Dedifferentiated amniotic fluid mesenchymal stem cell (primary cell): ENCODE measurements around the gene C3orf22.

Experiments
- DNase-seq: peaks from one replicate; pipeline ENCODE4 v3.0.0-alpha.2; 2016; ENCODE audit errors: extremely low spot score

Gene C3orf22

GRCh38 chr3:126527455-126528211 is 31.1 kb downstream of the C3orf22 start:
- DNase-seq: no peak

DNA sequence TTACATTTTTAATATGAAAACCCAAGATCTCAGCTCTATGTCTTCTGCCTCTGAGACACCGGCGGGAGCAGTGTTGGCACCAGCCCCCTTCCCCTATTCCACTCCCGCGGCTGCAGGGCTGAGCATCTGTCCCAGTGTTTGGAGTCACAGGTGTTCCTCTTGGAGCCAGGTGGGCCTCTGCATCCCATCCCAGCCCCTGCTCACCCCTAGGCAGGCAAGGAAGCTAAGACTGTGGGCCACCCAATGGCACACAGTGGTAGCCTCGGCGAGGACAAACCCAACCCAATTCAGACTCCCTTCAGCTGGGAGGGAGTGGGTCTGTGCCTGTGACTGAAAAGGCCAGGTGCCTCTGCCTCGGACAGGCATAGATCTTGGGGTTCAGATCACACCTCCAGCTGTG is 31.7 kb downstream of the C3orf22 start:
- DNase-seq: no peak

DNA sequence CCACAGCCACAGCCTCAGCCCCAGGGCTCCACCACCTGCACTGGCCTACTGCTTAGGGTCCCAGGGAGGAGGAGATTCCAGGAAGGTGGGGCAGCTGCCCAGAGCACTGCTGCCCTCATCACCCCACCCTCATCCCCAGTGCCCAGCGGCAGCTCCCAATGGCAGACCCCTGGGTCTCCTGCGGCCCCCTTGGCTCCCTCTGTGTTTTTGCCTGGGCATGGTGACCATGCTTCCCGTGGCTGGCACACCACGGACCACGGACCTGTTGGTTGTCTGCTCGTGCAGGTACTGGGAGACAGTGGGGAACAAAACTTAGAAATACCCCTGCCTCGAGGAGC is 32.1 kb downstream of the C3orf22 start:
- no peak for DNase-seq

DNA sequence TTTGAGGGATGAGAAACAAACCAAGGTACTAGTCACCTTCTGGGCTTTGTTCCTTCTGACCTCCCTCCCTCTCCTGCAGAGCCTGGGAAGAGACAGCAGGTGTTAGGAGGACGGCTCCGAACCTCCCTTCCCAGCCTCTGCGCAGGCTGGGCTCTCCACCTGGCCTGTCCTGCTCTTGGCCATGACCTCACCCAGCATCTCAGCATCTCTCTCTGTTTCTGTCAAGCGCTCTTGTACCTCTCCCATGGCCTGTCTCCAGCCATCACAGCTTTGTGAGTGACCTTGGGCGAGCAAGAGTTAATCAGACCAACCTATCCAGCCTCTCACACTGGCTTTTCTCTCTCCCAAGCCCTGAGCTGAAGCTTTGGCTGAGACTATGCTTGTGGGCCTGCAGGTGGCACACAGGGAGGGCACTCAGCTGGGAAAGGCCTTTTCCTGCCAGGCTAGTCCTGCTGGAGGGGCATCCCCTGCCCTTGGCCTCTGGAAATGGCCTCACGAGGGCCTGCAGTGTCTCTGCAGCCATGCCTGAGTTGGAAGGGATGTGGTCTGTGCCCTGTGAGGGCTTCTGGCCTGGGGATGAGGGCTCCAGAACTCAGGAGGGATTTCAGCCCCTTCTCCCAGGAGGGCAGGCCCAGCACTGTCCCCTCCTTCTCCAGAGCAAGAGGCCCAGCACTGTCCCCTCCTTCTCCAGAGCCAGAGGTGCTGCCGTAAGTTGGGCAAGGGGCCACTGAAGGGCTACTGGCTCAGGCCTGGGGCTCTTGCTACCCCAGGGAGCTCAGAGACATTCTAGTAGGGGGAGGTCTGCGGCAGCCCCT is 32.7 kb downstream of the C3orf22 start:
- DNase-seq: no peak

- no peak for DNase-seq
These were observed 33.5 kb downstream of the C3orf22 start for GRCh38 chr3:126525091-126525852.

DNA sequence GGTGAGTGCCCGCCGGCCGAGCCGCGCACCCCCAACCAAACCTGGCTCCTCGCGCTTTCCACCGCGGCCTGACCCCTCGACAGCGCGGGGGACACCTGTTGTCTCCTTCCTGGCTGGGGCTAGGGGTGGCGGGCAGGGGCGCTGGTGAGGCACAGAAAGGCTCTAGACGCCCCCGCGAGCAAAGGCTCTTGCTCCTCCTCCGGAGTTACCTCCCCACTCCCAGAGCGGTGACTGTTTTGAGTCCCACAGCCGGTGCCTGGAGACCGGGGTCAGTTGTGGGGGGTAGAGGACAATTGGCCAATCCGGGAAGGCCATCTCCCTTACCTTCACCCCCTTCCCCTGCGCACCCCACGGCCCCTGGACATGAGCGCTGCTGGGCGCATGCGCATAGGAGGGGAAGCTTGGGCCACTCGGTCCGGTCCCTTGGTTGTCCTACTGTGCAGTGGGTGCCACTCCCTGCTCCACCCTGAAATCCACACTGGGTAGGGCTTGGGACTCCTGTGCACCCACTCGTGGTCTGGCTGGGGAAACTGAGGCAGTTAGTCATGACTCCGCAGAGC is 34.2 kb downstream of the C3orf22 start:
- no peak for DNase-seq

DNA sequence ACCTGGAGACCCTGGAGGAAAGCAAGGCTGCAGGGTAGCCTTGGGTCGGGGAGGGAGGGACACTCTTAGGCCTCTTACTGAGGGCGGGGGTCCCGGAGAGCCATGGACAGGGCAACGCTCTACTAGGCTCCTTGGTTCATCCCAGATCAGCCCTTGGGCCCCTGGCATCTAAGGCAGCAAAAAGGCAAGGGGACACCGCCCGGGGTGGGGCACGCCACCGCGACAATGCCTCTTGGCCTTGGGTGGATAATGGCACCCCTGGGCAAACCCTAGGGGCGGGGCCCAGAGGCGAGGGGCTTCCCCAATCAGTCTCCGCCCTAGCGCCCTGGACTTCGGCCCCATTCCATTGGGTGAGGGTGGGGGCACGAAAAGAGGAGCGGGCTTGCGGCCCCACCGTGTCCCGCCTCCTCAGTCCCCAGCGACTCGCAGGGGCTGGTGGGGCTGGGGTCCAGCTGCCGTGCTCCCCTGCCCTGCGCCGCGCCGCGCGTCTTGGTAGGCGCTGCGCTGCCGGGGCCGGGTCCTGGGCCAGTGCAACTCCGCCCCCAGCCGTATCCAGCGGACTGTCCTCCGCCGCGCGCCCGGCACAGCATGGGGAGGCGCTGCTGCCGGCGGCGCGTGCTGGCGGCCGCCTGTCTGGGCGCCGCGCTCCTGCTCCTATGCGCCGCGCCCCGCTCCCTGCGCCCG is 34.8 kb downstream of the C3orf22 start, which contains the start of gene CHST13:
CHST13 (plus strand) TSS at position 411 of the 684 bp plus-strand sequence; CDS start at position 589, 178 bp downstream.
- DNase-seq: no peak

- peak; percentile 64 for DNase-seq
These were observed 36.4 kb downstream of the C3orf22 start for GRCh38 chr3:126522363-126522788.

GRCh38 chr3:126521122-126521891 is 37.4 kb downstream of the C3orf22 start:
- no peak for DNase-seq

- no peak for DNase-seq
These were observed 39.0 kb downstream of the C3orf22 start for GRCh38 chr3:126519506-126520455.

DNA sequence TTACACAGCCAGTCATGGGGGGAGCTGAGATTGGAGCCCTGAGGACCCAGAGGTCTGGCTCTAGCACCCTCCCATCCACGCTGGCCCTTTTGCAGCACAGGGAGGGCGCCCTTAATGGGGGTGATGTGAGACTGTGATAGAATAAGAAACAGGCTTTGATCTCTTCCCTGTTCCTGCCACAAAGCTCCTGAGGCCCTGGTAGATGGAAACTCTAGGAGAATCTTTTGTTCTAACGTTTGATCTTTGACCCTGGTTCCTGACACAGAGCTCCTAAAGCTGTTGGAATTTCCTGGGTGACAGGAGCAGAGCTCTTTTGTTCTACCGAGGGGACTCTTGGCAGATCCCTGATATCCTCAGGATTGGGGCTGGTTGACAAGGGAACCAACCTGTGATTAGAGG is 40.0 kb downstream of the C3orf22 start:
- DNase-seq: no peak

- DNase-seq: no peak
These were observed 40.5 kb downstream of the C3orf22 start for GRCh38 chr3:126517986-126518778.

- no peak for DNase-seq
These were observed 41.3 kb downstream of the C3orf22 start, which contains the start of gene UROC1 for GRCh38 chr3:126517291-126517951. UROC1 (minus strand) TSS chr3:126517773; CDS start chr3:126517719, 54 bp downstream.

- no peak for DNase-seq
These were observed 41.8 kb downstream of the C3orf22 start for GRCh38 chr3:126516936-126517290.

DNA sequence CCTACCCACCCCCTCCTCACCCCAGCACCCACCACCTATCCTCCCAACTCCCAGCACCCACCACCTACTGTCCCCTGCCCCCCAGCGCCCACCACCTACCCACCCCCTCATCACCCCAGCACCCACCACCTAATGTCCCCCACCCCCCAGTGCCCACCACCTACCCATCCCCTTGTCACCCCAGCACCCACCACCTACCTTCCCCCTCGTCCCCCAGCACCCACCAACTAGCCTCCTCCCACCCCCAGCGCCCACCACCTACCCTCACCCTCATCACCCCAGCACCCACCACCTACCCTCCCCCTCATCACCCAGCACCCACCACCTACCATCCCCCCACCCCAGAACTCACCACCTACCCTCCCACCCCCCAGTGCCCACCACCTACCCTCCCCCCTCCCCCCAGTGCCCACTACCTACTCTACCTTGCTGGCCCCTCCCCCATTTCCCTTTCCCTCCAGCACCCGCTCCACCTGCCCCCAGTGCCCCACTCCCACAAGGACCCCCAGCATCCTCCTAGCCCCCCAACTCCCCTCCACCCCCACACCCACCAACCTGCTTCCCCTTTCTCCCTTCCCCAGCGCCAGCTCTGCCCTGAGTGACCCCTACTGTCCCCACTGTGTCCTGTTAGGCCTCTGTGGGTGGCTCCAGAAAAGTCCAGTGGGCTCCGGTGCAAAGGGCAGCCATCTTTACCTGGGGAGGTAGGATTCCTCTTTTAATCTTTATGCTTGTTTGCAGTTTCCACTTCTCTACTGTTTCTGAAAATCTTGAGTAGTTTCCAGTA is 42.4 kb downstream of the C3orf22 start:
- no peak for DNase-seq

DNA sequence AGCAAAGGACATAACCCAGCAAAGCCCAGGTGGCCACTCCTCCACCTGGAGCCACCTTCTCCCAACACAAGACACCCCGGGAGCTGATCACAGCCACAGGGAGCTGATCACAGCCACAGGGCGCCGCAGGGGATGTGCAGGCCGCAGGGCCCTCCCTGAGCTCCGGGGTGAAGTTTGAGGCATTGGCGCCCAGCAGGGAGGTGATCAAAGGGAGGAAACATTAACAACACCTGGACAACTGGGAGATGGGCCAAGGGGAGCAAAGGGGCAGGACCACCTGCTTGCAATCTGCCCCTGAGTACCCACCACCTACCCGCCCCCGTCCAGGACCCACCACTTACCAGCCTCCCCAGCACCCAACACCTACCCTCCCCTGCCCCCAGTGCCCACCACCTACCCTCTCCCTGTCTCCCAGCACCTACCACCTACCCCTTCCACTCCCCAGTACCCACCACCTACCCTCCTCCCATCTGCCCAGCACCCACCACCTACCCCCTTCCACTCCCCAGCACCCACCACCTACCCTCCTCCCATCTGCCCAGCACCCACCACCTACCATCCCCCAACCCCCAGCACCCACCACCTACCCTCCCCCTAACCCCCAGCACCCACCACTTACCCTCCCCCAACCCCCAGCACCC is 43.5 kb downstream of the C3orf22 start:
- DNase-seq: no peak

GRCh38 chr3:126514161-126514560 is 44.6 kb downstream of the C3orf22 start:
- no peak for DNase-seq
